ENCODE measurements around the gene DNAJC3. TPM values are rescaled to one million over a fixed set of nuclear protein-coding genes. Genes with fewer than 3 reads are reported as not detected.

Gene DNAJC3
- total and polyA plus RNA-seq, 2 experiments from 2014 or later = 19.5 to 27.5 TPM

GRCh38 chr13:95636853-95637252 lies 40.1 kb upstream of the DNAJC3 start (continued):
- TF ChIP-seq ZNF462 (CRISPR knock-in tag; IDR thresholded peaks at IDR 0.05) (no peak), CTCF (conservative IDR thresholded peaks at IDR 0.05; ENCODE audit: low read depth in 2 of 2) (no peak), JUNB (IDR thresholded peaks at IDR 0.05; ENCODE audit: unreplicated experiment) (no peak)

GRCh38 chr13:95641291-95642027 lies 35.5 kb upstream of the DNAJC3 start:
- TF ChIP-seq STAT1 (IDR thresholded peaks at IDR 0.05; ENCODE audit: unreplicated experiment) (no peak), POLR2AphosphoS5 (IDR thresholded peaks at IDR 0.05; ENCODE audit: low read depth) (0 out of 2 replicates have a peak, but pooled peaks have one; percentile 1), CTCF (conservative IDR thresholded peaks at IDR 0.05; ENCODE audit: low read depth in 2 of 2) (peak in 1 of 2 experiments; percentile 6; a peak in 1 of 4 replicates)
- Histone ChIP-seq H3K4me2 (peak overlapping the region; percentile 92), H3K27me3 (ENCODE audit: insufficient read depth) (peaks cover 21% of the 10 kb centered on the region), H4K20me1 (replicated peaks; ENCODE audit: insufficient read depth) (no peaks in the 10 kb centered on the region; the same call in 1 of the 2 replicates), H3K4me3 (peak overlapping the region; percentile 80), H3K36me3 (ENCODE audit: insufficient read depth) (0 out of 2 replicates have a peak, but pooled peaks cover 4% of the 10 kb centered on the region), H3K4me1 (ENCODE audit: insufficient read depth) (peaks cover 15% of the 10 kb centered on the region), H3F3A (replicated peaks; ENCODE audit: low read depth) (no peaks in the 10 kb centered on the region), H3K9me2 (ENCODE audit: insufficient read depth) (no peaks in the 10 kb centered on the region), H3K79me2 (replicated peaks; ENCODE audit: insufficient read depth) (0 out of 2 replicates have a peak, but pooled peaks cover 5% of the 10 kb centered on the region), H2AFZ (peak overlapping the region; percentile 87), H3K27ac (ENCODE audit: low read depth) (no peak overlapping the region)
- H3K4me1 Mint-ChIP-seq = peaks cover 21% of the 10 kb centered on the region
- H3K27me3 Mint-ChIP-seq (ENCODE audit: insufficient read depth, low read depth, poor library complexity) = peaks cover 11% of the 10 kb centered on the region
- DNase-seq (ENCODE audit: low spot score) = peak; percentile 70
- no peak overlapping the region for H3K27ac Mint-ChIP-seq
- H3K36me3 Mint-ChIP-seq (ENCODE audit: low read depth) = peaks cover 27% of the 10 kb centered on the region
- H3K9me3 Mint-ChIP-seq = no peaks in the 10 kb centered on the region
- ATAC-seq = peak; percentile 43
- H3K4me3 Mint-ChIP-seq = peak overlapping the region; percentile 71

Measured in GM23338 (cell line).